AML-193 (cell line): ENCODE measurements around the gene GDI2.
"Not testable (repeated sequence)": the region's sequence is repeated elsewhere in the genome, so short reads cannot be mapped to it uniquely, and the experiment has no call there.

Experiments
- DNase-seq, 2 experiments: peaks; one replicate each; lab custom pipeline; 2025; lab: John Stamatoyannopoulos, UW

Gene GDI2

GRCh38 chr10:5782174-5782573, 31.1 kb downstream of the GDI2 start:
- no peak for DNase-seq

GRCh38 chr10:5779730-5780129, 33.5 kb downstream of the GDI2 start:
- DNase-seq, result no peak

- not testable (repeated sequence) for DNase-seq
Measured at GRCh38 chr10:5777758-5778157, 35.5 kb downstream of the GDI2 start.

- DNase-seq, result no peak
Measured at GRCh38 chr10:5776881-5777197, 36.4 kb downstream of the GDI2 start.

GRCh38 chr10:5776136-5776880, 36.9 kb downstream of the GDI2 start:
- no peak for DNase-seq

GRCh38 chr10:5775685-5776084, 37.5 kb downstream of the GDI2 start:
- no peak for DNase-seq

GRCh38 chr10:5774987-5775620, 38.1 kb downstream of the GDI2 start:
- no peak for DNase-seq

- DNase-seq, result no peak
Measured at GRCh38 chr10:5766189-5766588, 47.0 kb downstream of the GDI2 start.

- no peak for DNase-seq
Measured at GRCh38 chr10:5765617-5766016, 47.6 kb downstream of the GDI2 start.

GRCh38 chr10:5764422-5765297, 48.6 kb downstream of the GDI2 start:
- DNase-seq, result no peak

GRCh38 chr10:5762531-5762930, 50.7 kb downstream of the GDI2 start:
- no peak for DNase-seq

- DNase-seq, result no peak
Measured at GRCh38 chr10:5761220-5761619, 52.0 kb downstream of the GDI2 start.

GRCh38 chr10:5760515-5760914, 52.7 kb downstream of the GDI2 start:
- no peak for DNase-seq

- DNase-seq, result no peak
Measured at GRCh38 chr10:5758927-5759326, 54.3 kb downstream of the GDI2 start.

- DNase-seq, result no peak
Measured at GRCh38 chr10:5757766-5758517, 55.3 kb downstream of the GDI2 start.

- DNase-seq, result no peak
Measured at GRCh38 chr10:5752301-5752871, 60.8 kb downstream of the GDI2 start.

GRCh38 chr10:5751601-5752253, 61.5 kb downstream of the GDI2 start:
- DNase-seq, result no peak

GRCh38 chr10:5748394-5748803, 64.8 kb downstream of the GDI2 start:
- no peak for DNase-seq

GRCh38 chr10:5746197-5746596, 67.0 kb downstream of the GDI2 start:
- DNase-seq, result no peak

GRCh38 chr10:5744849-5745248, 68.4 kb downstream of the GDI2 start:
- DNase-seq, result no peak

GRCh38 chr10:5743736-5744135, 69.5 kb downstream of the GDI2 start:
- no peak for DNase-seq
